PC-9 (cell line): Measurements from ENCODE around the gene NAA25.

Experiments
- CTCF ChIP-seq: fragments of 200-600 bp; sonication (generic); conservative IDR thresholded peaks from 2 replicates; pipeline ENCODE4 v1.6.1; 2017; ENCODE audit warnings: mixed run types, antibody characterized with exemption, mild to moderate bottlenecking, moderate library complexity
- EZH2 ChIP-seq: fragments of 200-600 bp; sonication (generic); IDR thresholded peaks from 2 replicates; pipeline ENCODE4 v1.8.0; 2017; ENCODE audit warnings: antibody characterized with exemption, low read depth

- no peak for TF ChIP-seq CTCF
- no peak for TF ChIP-seq EZH2
Measured at GRCh38 chr12:112096667-112097066, 11.9 kb downstream of the NAA25 start.
